CD4-positive, alpha-beta memory T cell (primary cell): ENCODE data around the gene EMC8. TPM values are rescaled to one million over a fixed set of nuclear protein-coding genes. Genes with fewer than 3 reads are reported as not detected.
A peak's percentile ranks its signal among the peaks of the same experiment; 100 is the strongest.
"Not testable (repeated sequence)": the region's sequence is repeated elsewhere in the genome, so short reads cannot be mapped to it uniquely, and the experiment has no call there.

Source experiments
- CTCF ChIA-PET: fragments of 350-600 bp; sonication (Branson Sonifier 250); formaldehyde crosslinking; loops from one replicate; lab custom pipeline; 2021; ENCODE audit warnings: inconsistent platforms; ENCODE audit not compliant: partially characterized antibody; lab: Charles Lee
- POLR2A ChIA-PET: fragments of 350-600 bp; sonication (Branson Sonifier 250); formaldehyde crosslinking; loops from one replicate; lab custom pipeline; 2021; ENCODE audit not compliant: partially characterized antibody; lab: Charles Lee
- DNase-seq, 5 donors: peaks; one replicate each; pipeline versions ENCODE4 v3.0.0 to v3.0.0-alpha.2; 2020 to 2022; ENCODE audit warnings: mixed read lengths in 1 of 5
- H3K27ac ChIP-seq: one replicate; pipeline ENCODE4 v1.7.0; 2013; ENCODE audit warnings: low read depth, low read length
- H3K27me3 ChIP-seq: 2 replicates; pipeline ENCODE4 v1.7.0; 2013; ENCODE audit warnings: mild to moderate bottlenecking, low read length, moderate library complexity; ENCODE audit not compliant: insufficient read depth
- H3K36me3 ChIP-seq: 2 replicates; pipeline ENCODE4 v1.7.0; 2013; ENCODE audit warnings: mild to moderate bottlenecking, low read length, moderate library complexity; ENCODE audit not compliant: insufficient read depth
- H3K4me1 ChIP-seq: 2 replicates; pipeline ENCODE4 v1.7.0; 2013; ENCODE audit warnings: mild to moderate bottlenecking, low read length, moderate library complexity; ENCODE audit not compliant: insufficient read depth
- H3K4me3 ChIP-seq, 2 donors: one replicate each; pipeline ENCODE4 v1.7.0; 2013; ENCODE audit warnings: low read length in 2 of 2, mild to moderate bottlenecking in 1 of 2
- H3K9me3 ChIP-seq, 2 donors: one replicate each; pipeline ENCODE4 v1.7.0; 2013; ENCODE audit warnings: low read length in 2 of 2, control low read depth in 1 of 2; ENCODE audit not compliant: control insufficient read depth in 1 of 2
- H3K27ac Mint-ChIP-seq, 7 donors: one replicate each; pipeline ENCODE4 v1.8.0; 2020 to 2021; ENCODE audit warnings: mixed read lengths in 7 of 7, mild to moderate bottlenecking in 6 of 7, inconsistent platforms in 3 of 7, moderate library complexity in 3 of 7
- H3K27me3 Mint-ChIP-seq, 2 donors: one replicate each; pipeline ENCODE4 v1.8.0; 2020 to 2021; ENCODE audit warnings: mixed read lengths in 2 of 2
- H3K36me3 Mint-ChIP-seq, 2 donors: one replicate each; pipeline ENCODE4 v1.8.0; 2020 to 2021; ENCODE audit warnings: mixed read lengths in 2 of 2, inconsistent platforms in 1 of 2, mild to moderate bottlenecking in 1 of 2
- H3K4me1 Mint-ChIP-seq, 4 donors: one replicate each; pipeline ENCODE4 v1.8.0; 2020 to 2021; ENCODE audit warnings: mixed read lengths in 4 of 4, mild to moderate bottlenecking in 1 of 4
- H3K4me3 Mint-ChIP-seq, 8 donors: one replicate each; pipeline ENCODE4 v1.8.0; 2020 to 2021; ENCODE audit warnings: mixed read lengths in 8 of 8, mild to moderate bottlenecking in 7 of 8, moderate library complexity in 6 of 8, inconsistent platforms in 3 of 8
- H3K9me3 Mint-ChIP-seq, 8 donors: one replicate each; pipeline ENCODE4 v1.8.0; 2020 to 2021; ENCODE audit warnings: mixed read lengths in 8 of 8, mild to moderate bottlenecking in 5 of 8, inconsistent platforms in 3 of 8, moderate library complexity in 1 of 8
- intact Hi-C: fragments of 100-400 bp; cut with micrococcal nuclease; formaldehyde crosslinking; loops from one replicate; pipeline ENCODE4 v1.15.1; 2023
- polyA plus RNA-seq, 2 donors: library from polyadenylated mRNA; unstranded; fragments of 300-500 nt; fragmentation: Illumina TruSeq; gene quantifications; one replicate each; pipeline ENCODE4 v1.2.3, GENCODE V29; 2021
- total RNA-seq, 2 experiments: library from RNA; stranded (reverse); gene quantifications; one replicate each; pipeline ENCODE4 v1.2.3, GENCODE V29; 2021

The EMC8 gene
- total and polyA plus RNA-seq, 4 experiments from 2014 or later = 22.1 to 22.8 (median 22.7) TPM

GRCh38 chr16:85822145-85822544 is 22.8 kb upstream of the EMC8 start:
- H3K36me3 ChIP-seq = no peaks in the 10 kb centered on the region
- H3K9me3 ChIP-seq = no peaks in the 10 kb centered on the region
- intact Hi-C loops = no loop called here
- Mint-ChIP-seq H3K27me3 (peaks cover 4 to 5% of the 10 kb centered on the region in 2 donors), H3K4me3 (no peak overlapping the region), H3K4me1 (peaks cover 0 to 4% (median under 1%) of the 10 kb centered on the region in 4 donors), H3K9me3 (no peaks in the 10 kb centered on the region), H3K36me3 (no peaks in the 10 kb centered on the region), H3K27ac (no peak overlapping the region)
- H3K4me1 ChIP-seq = peaks cover 8% of the 10 kb centered on the region
- H3K27me3 ChIP-seq = no peaks in the 10 kb centered on the region
- CTCF ChIA-PET = interaction anchor here (0.6 to 8.1 kb wide), 23 partner anchors 8 to 696 kb away, joined by 3 to 276 read pairs (median 5); no protein-coding TSS in a partner anchor
- no peak overlapping the region for H3K4me3 ChIP-seq
- H3K27ac ChIP-seq = no peak overlapping the region
- POLR2A ChIA-PET = interaction anchor here (1.5 kb wide), 1 partner anchor 165 kb away, joined by 6 read pairs; no protein-coding TSS in a partner anchor
- DNase-seq = no peak

- H3K36me3 Mint-ChIP-seq = no peaks in the 10 kb centered on the region
- CTCF ChIA-PET = interaction anchor here (0.6 to 8.1 kb wide), 36 partner anchors 9 to 697 kb away, joined by 3 to 276 read pairs (median 4); no protein-coding TSS in a partner anchor
These were observed 22.2 kb upstream of the EMC8 start for GRCh38 chr16:85821390-85822135.

GRCh38 chr16:85820604-85821372 is 21.4 kb upstream of the EMC8 start:
- no peaks in the 10 kb centered on the region for H3K36me3 Mint-ChIP-seq
- no peaks in the 10 kb centered on the region for H3K9me3 Mint-ChIP-seq
- H3K4me1 Mint-ChIP-seq = peaks cover 0 to 4% (median under 1%) of the 10 kb centered on the region in 4 donors
- Histone ChIP-seq H3K4me1 (peaks cover 8% of the 10 kb centered on the region), H3K27me3 (no peaks in the 10 kb centered on the region), H3K9me3 (no peaks in the 10 kb centered on the region), H3K27ac (no peak overlapping the region), H3K36me3 (no peaks in the 10 kb centered on the region), H3K4me3 (no peak overlapping the region)
- CTCF ChIA-PET = interaction anchor here (0.7 to 8.1 kb wide), 31 partner anchors 8 to 697 kb away, joined by 3 to 276 read pairs (median 5); no protein-coding TSS in a partner anchor
- intact Hi-C loops = loop anchor here (1.0 to 2.0 kb wide), 3 partner anchors 116 to 196 kb away; no protein-coding TSS in a partner anchor
- peaks cover 1 to 2% of the 10 kb centered on the region in 2 donors for H3K27me3 Mint-ChIP-seq
- POLR2A ChIA-PET = interaction anchor here (1.5 kb wide), 2 partner anchors 166 to 196 kb away, joined by 6 to 8 read pairs; no protein-coding TSS in a partner anchor
- DNase-seq = no peak
- no peak overlapping the region for H3K27ac Mint-ChIP-seq
- no peak overlapping the region for H3K4me3 Mint-ChIP-seq

More at GRCh38 chr16:85821390-85822135, 22.2 kb upstream of the EMC8 start:
- H3K4me3 ChIP-seq = no peak overlapping the region
- peaks cover 0 to 4% (median under 1%) of the 10 kb centered on the region in 4 donors for H3K4me1 Mint-ChIP-seq
- no peak overlapping the region for H3K27ac Mint-ChIP-seq
- POLR2A ChIA-PET = interaction anchor here (1.5 kb wide), 2 partner anchors 166 to 195 kb away, joined by 6 to 8 read pairs; no protein-coding TSS in a partner anchor
- no peaks in the 10 kb centered on the region for H3K9me3 ChIP-seq
- peak; percentile 66 to 79 (median 68) for DNase-seq
- H3K4me3 Mint-ChIP-seq = no peak overlapping the region
- H3K4me1 ChIP-seq = peaks cover 8% of the 10 kb centered on the region
- H3K36me3 ChIP-seq = no peaks in the 10 kb centered on the region
- no peaks in the 10 kb centered on the region for H3K27me3 ChIP-seq
- no peaks in the 10 kb centered on the region for H3K9me3 Mint-ChIP-seq
- no peak overlapping the region for H3K27ac ChIP-seq
- intact Hi-C loops = loop anchor here (1.0 to 2.0 kb wide), 3 partner anchors 115 to 195 kb away; no protein-coding TSS in a partner anchor
- peaks cover 2 to 3% of the 10 kb centered on the region in 2 donors for H3K27me3 Mint-ChIP-seq

GRCh38 chr16:85819771-85820170 is 20.4 kb upstream of the EMC8 start:
- peaks cover 8% of the 10 kb centered on the region for H3K4me1 ChIP-seq
- Mint-ChIP-seq H3K4me1 (peaks cover 0 to 4% (median under 1%) of the 10 kb centered on the region in 4 donors), H3K27ac (no peak overlapping the region), H3K9me3 (no peaks in the 10 kb centered on the region), H3K4me3 (no peak overlapping the region), H3K27me3 (peaks cover 0 to 2% of the 10 kb centered on the region in 2 donors), H3K36me3 (no peaks in the 10 kb centered on the region)
- H3K9me3 ChIP-seq = no peaks in the 10 kb centered on the region
- no peak overlapping the region for H3K4me3 ChIP-seq
- ChIA-PET POLR2A (no interaction called here), CTCF (interaction anchor here (0.6 to 8.1 kb wide), 24 partner anchors 8 to 203 kb away, joined by 3 to 276 read pairs (median 4); no protein-coding TSS in a partner anchor)
- H3K36me3 ChIP-seq = no peaks in the 10 kb centered on the region
- no peaks in the 10 kb centered on the region for H3K27me3 ChIP-seq
- no peak for DNase-seq
- H3K27ac ChIP-seq = no peak overlapping the region
- intact Hi-C loops = loop anchor here (2.0 kb wide), 1 partner anchor 117 kb away; no protein-coding TSS in a partner anchor

- peaks cover 8% of the 10 kb centered on the region for H3K4me1 ChIP-seq
- H3K9me3 ChIP-seq = no peaks in the 10 kb centered on the region
- no peak overlapping the region for H3K27ac ChIP-seq
- peaks cover 0 to 2% of the 10 kb centered on the region in 2 donors for H3K27me3 Mint-ChIP-seq
- H3K27ac Mint-ChIP-seq = no peak overlapping the region
- intact Hi-C loops = no loop called here
- no peaks in the 10 kb centered on the region for H3K36me3 Mint-ChIP-seq
- no peaks in the 10 kb centered on the region for H3K36me3 ChIP-seq
- ChIA-PET POLR2A (no interaction called here), CTCF (interaction anchor here (0.6 to 8.1 kb wide), 24 partner anchors 8 to 1114 kb away, joined by 3 to 276 read pairs (median 4); no protein-coding TSS in a partner anchor)
- H3K4me3 Mint-ChIP-seq = no peak overlapping the region
- DNase-seq = peak; percentile 72 to 80 (median 74)
- H3K9me3 Mint-ChIP-seq = no peaks in the 10 kb centered on the region
- H3K4me3 ChIP-seq = no peak overlapping the region
- H3K27me3 ChIP-seq = no peaks in the 10 kb centered on the region
- peaks cover 0 to 4% (median under 1%) of the 10 kb centered on the region in 4 donors for H3K4me1 Mint-ChIP-seq
These were observed 19.9 kb upstream of the EMC8 start for GRCh38 chr16:85819245-85819644.

GRCh38 chr16:85817195-85817594 is 17.9 kb upstream of the EMC8 start:
- CTCF ChIA-PET = interaction anchor here (0.9 to 8.1 kb wide), 3 partner anchors 19 to 196 kb away, joined by 3 to 162 read pairs (median 3); no protein-coding TSS in a partner anchor
- POLR2A ChIA-PET, H3K27ac Mint-ChIP-seq, H3K4me1 ChIP-seq, H3K9me3 Mint-ChIP-seq, H3K4me3 Mint-ChIP-seq, H3K27me3 ChIP-seq, H3K36me3 ChIP-seq, DNase-seq, H3K27ac ChIP-seq, intact Hi-C loops, H3K36me3 Mint-ChIP-seq, H3K4me3 ChIP-seq, H3K27me3 Mint-ChIP-seq, H3K9me3 ChIP-seq, H3K4me1 Mint-ChIP-seq: not testable (repeated sequence)
